Inflammatory macrophage treated with lipopolysaccharide for 1 hour (primary cell): ENCODE measurements around the gene NCAPH2.
"Not testable (repeated sequence)": the region's sequence is repeated elsewhere in the genome, so short reads cannot be mapped to it uniquely, and the experiment has no call there.

ENCODE experiments used
- DNase-seq, 2 donors: peaks; one replicate each; pipeline ENCODE4 v3.0.0-alpha.2; 2020 to 2022

NCAPH2 gene

DNA sequence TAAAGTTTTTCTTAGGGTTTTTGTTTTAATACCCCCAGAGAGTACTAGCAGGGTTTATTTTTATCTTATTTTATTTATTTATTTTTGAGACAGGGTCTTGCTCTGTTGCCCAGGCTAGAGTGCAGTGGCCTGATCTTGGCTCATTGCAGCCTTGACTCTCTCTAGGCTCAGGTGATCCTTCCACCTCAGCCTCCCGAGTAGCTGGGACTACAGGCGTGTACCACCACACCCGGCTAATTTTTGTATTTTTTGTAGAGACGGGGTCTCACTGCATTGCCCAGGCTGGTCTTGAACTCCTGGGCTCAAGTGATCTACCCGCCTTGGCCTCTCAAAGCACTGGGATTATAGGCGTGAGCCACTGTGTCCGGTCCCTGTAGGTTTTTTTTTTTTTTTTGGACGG, 12.2 kb downstream of the NCAPH2 start:
- DNase-seq, result not testable (repeated sequence)

- DNase-seq, result no peak
These were observed 12.9 kb downstream of the NCAPH2 start for GRCh38 chr22:50520826-50521453.

DNA sequence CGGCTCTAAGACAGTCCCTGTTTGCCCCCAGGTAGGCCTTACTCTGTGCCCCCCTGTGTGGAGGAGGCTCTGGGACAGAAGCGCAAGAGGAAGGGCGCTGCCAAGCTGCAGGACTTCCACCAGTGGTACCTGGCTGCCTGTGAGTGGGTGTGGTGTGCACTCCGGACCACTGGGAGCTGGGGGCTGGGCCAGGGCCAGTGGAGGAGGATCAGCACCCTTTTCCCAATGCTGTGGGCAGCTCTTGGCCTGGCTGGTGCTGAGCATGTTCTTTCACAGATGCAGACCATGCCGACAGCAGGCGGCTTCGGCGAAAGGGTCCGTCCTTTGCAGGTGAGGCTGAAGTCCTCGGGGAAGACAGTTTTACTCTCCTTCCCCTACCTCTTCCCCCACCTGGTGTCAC, 13.7 kb downstream of the NCAPH2 start:
- no peak for DNase-seq

DNA sequence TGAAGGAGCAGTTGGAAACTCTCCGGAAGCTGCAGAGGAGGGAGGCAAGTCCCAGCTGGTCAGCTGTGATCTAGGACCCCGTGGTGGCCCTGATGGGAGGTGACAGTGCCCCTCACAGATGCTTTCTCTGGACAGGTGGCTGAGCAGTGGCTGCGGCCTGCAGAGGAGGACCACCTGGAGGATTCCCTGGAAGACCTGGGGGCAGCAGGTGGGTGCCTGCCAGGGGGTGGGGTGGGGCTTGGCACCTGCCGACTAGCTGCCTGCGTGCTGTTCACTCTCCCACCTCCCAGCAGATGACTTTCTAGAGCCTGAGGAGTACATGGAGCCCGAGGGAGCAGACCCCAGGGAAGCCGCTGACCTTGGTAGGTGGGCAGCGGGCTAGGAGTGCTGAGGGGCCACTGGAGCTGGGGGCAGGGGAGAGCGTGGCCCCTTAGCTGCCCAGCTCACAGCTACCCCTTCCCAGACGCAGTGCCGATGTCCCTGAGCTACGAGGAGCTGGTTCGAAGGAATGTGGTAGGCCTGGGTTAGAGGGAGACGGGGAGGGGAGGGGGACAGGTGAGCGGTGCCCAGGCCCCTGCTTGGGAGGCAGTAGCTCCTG, 14.3 kb downstream of the NCAPH2 start:
- no peak for DNase-seq

DNA sequence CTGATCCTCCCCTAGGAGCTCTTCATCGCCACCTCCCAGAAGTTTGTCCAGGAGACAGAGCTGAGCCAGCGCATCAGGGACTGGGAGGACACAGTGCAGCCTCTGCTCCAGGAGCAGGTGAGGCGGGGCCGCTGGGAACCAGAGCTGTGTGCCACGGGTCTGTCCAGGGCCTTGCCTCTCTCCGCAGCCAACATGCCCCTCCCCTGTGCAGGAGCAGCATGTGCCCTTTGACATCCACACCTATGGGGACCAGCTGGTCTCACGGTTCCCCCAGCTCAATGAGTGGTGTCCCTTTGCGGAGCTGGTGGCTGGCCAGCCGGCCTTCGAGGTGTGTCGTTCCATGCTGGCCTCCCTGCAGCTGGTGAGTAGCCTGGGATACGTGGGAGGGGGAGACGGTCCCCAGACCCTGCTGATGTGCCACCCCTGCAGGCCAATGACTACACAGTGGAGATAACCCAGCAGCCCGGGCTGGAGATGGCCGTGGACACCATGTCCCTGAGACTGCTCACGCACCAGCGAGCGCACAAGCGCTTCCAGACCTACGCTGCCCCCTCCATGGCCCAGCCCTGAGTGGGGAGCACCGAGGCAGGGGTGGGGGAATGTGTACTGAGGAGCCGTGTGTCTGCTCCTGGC, 14.9 kb downstream of the NCAPH2 start:
- DNase-seq, result no peak

GRCh38 chr22:50523458-50523805, 15.4 kb downstream of the NCAPH2 start:
- no peak for DNase-seq

- no peak for DNase-seq
These were observed 16.0 kb downstream of the NCAPH2 start for GRCh38 chr22:50523806-50524675.

GRCh38 chr22:50524676-50525103, 16.7 kb downstream of the NCAPH2 start:
- DNase-seq, result no peak

DNA sequence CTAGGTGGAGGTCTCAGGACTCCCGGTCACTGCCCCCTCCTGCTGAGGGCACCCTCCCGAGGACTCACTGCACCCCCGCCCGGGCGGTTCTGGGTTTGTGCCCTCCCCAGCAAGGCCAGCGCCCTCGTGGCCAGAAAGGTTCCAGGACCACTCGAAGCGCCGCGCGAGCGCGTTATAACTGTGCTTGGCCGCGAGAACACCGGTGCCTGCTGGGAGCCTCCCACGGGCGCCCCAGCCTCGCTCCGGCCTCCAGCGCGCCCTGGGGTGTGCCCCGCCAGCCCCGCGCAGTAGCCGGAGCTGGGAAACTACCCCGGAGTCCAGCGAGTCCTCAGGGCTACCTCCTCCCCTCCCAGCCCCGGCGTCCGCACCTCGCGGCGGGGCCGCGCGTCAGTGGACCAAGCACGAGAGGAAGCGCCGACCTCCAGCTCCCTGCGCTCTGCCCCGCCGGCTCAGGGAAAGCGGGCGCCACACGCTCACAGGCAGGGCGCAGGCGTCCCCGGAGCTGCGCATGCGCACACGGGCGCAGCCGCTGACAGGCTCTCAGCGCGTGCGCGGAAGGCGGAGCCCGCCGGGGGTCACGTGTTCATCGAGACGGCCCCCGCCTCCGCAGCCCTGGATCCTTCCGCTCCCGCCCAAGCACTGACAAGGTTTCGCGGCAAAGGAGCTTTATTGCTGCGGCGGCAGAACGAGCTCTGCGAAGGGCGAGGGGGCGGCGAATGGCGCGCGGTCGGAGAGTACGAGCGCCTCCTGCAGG, 17.3 kb downstream of the NCAPH2 start, which contains the start of gene SCO2:
SCO2 (minus strand) TSS at position 495 of the 754 bp plus-strand sequence. CDS start 1,187 bp downstream, outside the sequence.
- DNase-seq, result peak; percentile 95 to 98

- DNase-seq, result no peak
These were observed 17.8 kb downstream of the NCAPH2 start for GRCh38 chr22:50525858-50526107.

GRCh38 chr22:50526108-50526833, 18.2 kb downstream of the NCAPH2 start:
- peak; percentile 79 to 80 for DNase-seq

DNA sequence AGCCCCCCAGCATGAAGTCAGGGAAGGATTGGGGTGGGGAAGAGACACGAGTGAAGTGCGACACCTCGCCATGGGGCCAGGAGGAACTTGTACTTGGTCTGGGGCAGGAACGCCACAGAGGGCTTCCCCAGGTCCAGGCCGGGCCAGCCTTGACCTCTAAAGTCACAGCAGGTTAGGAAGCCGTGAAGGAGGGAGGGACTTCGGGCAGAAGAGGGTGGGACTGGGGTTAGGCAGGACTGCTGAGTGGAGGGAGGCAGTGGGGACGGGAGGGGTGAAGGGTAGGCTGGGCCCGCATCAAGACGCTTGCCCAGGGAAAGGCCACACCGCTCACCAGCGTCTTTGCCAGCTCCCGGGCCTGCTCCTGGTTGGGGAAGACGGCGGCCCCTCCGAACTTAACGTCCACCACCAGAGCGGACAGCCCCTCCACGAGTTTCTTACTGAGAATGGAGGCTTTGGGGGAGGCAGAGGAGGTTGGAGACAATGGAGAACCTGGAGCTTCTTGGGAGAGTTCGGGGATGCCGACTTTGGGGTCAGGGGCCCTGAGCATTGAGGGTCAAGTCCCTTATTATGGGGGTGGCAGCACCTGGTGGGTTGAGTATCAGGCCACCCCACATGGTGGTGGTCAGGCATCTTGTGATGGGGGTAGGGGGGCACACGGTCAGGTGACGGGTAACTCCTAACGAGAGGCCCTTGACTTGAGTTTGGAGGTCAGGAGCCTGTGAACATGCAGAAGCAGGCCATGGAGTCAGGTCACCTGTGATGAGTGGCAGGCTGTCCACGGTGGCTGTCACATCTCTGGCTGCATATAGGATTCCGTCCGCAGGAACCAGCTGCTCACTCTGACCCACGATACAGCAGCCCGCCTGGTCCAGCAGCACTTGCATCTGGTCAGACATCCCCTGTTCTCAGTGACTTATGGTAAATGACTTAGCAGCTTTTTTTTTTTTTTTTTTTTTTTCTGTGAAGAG, 19.1 kb downstream of the NCAPH2 start:
- DNase-seq, result peak; percentile 53 to 73

DNA sequence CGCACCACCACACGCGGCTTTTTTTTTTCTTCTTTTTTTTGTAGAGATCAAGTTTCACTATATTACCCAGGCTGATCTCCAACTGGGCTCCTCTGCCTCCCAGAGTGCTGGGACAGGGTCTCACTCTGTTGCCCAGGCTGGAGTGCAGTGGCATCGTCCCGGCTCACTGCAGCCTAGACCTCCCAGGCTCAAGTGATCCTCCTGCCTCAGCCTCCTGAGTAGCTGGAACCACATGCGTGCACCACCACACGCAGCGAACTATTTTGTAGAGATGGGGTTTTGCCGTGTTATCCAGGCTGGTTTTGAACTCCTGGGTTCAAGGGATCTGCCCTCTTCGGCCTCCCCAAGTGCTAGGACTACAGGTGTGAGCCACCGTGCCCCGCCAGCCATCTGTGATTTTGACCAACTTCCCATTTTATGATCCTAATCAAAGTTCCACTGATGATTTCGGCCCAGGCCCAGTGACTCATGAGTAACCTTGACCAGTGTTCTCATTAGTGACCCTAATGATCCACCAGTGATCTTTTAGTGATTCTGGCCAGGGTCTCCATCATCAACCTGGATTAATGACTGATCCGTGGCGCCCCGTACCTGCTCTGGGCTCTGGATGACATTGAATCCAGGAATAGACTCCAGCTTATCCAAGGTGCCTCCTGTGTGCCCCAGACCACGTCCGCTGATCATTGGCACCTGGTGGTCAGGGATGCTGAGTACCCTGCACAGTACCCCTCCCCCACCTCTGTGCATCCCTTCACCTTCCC, 20.1 kb downstream of the NCAPH2 start:
- DNase-seq, result no peak

GRCh38 chr22:50528682-50529415, 20.8 kb downstream of the NCAPH2 start:
- no peak for DNase-seq

GRCh38 chr22:50529416-50529896, 21.4 kb downstream of the NCAPH2 start:
- peak in 1 of 2 donors; percentile 35 for DNase-seq

DNA sequence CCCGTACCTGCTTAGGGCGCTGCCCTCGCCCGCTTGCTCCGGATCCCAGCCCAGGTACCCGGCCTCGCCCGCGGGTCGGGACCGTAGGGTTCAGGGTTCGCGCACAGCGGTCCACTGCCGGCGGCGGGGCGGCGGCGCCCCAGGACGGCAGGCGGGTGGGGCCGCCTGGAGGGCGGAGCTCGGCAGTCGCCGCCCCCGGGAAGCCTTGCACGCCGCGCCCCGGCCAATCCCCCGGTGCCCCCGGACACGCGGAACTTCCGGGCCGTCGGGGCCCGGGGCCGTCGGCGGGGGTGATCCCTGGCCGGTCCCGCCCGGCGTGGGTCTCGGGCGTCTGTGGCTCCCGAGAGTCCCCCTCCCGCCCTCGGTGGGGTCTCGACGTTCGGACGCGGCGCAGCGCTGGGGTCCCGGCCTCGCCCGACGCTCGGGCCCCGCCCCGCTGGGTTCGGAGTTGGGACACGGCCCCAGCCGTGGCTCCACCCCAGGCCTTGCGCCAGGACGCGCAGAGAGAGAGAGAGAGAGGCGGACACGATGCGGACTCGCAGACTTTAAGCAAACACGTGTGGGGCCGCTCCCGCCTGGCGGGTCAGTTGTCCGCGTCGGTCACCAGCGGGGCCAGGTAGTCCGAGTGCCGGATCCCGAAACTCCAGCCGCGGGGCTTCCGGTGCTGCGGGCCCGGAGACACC, 22.0 kb downstream of the NCAPH2 start, which contains the start of gene TYMP:
TYMP (minus strand) TSS at position 116 of the 683 bp plus-strand sequence. CDS start 303 bp downstream, outside the sequence.
- DNase-seq, result peak; percentile 84 to 87

GRCh38 chr22:50530580-50530876, 22.5 kb downstream of the NCAPH2 start:
- DNase-seq, result no peak

DNA sequence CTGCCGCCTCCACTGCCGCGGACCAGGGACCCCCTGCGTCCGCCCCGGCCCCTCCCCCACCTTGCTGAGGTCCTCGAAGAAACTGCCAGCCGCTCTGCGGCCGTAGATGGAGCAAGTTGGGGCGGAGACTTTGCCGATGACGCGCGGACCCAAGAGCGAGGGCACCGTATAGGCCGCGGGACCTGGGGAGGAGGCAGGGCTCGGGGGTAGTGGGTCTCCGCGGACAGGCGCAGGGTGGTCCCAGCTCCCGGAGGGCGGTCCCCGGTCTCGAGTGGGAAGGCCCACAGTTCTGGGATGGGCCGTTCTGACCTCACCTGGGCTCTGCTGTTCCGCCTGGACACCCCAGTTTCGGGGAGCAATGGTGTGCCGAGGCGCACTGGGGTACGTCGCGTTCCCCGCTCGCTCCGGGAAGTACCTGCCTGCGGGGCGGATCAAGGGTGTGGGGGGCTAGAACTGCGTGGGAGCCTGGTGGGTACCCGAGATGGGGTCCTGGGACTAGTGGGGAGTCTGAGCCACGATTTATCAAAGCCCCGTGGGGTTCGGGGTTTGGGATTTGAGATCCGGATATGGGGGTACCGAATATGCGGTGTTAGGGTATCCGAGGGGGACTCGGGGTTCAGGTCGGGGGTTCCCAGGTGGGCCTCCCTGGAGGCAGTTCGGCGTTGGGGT, 23.0 kb downstream of the NCAPH2 start:
- peak; percentile 86 to 91 for DNase-seq
